ENCODE measurements around the gene LRIG1.

- no peak for TF ChIP-seq CTCF (IDR thresholded peaks at IDR 0.05; ENCODE audit: low read depth, low read length, poor library complexity, severe bottlenecking)
- no peak for TF ChIP-seq EZH2phosphoT487 (IDR thresholded peaks at IDR 0.05; ENCODE audit: borderline replicate concordance, low read length)
Measured at GRCh38 chr3:66366747-66367146, 134.1 kb downstream of the LRIG1 start.
